ENCODE data around the gene NOS2. TPM values are rescaled to one million over a fixed set of nuclear protein-coding genes. Genes with fewer than 3 reads are reported as not detected.

NOS2 gene
- total RNA-seq, 1 experiment from 2014 or later: not detected

DNA sequence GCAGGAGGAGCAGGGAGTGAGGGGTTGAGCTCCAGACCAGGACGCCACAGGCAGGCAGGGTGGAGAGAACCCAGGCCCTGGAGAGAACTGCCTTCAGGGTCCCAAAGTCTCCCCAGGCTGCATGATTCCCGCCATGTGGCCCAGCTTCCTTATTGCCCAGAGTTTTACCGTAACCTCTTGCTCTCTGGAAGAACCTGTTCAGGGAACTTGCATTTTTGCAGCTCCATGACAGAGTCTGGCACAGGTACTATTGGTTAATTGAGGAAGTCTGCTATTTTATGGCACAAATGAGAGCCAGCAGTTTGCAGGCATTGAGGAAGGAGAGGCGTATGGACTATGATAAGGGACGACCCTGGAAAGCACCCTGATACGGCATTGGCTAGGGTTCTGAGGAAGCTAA, 11.6 kb upstream of the NOS2 start:
- peaks cover 7% of the 10 kb centered on the region for H3K4me1 Mint-ChIP-seq (ENCODE audit: low read depth, unreplicated experiment)
- H3K27ac Mint-ChIP-seq (ENCODE audit: unreplicated experiment): no peak overlapping the region
- CTCF ChIA-PET: interaction anchor here (0.7 kb wide), 1 partner anchor 39 kb away, joined by 4 read pairs; no protein-coding TSS in a partner anchor
- no peaks in the 10 kb centered on the region for H3K36me3 Mint-ChIP-seq (ENCODE audit: insufficient read depth, unreplicated experiment)
- no peak overlapping the region for H3K4me3 Mint-ChIP-seq (ENCODE audit: low read depth, unreplicated experiment)
- no peak for DNase-seq
- intact Hi-C loops (cut with micrococcal nuclease; ENCODE audit: unreplicated experiment): no loop called here
- H3K27me3 Mint-ChIP-seq (ENCODE audit: unreplicated experiment): peaks cover 23% of the 10 kb centered on the region
- no peaks in the 10 kb centered on the region for H3K9me3 Mint-ChIP-seq (ENCODE audit: low read depth, unreplicated experiment)
- BruUV-seq (replicated peaks): no TSS peak
- no peak for TF ChIP-seq CTCF (IDR thresholded peaks at IDR 0.05; ENCODE audit: unreplicated experiment)

- no TSS peak for BruUV-seq (replicated peaks)
- H3K4me3 Mint-ChIP-seq (ENCODE audit: low read depth, unreplicated experiment): no peak overlapping the region
- no peak for DNase-seq
- H3K27ac Mint-ChIP-seq (ENCODE audit: unreplicated experiment): no peak overlapping the region
- peaks cover 23% of the 10 kb centered on the region for H3K27me3 Mint-ChIP-seq (ENCODE audit: unreplicated experiment)
- CTCF ChIA-PET: interaction anchor here (1.0 kb wide), 1 partner anchor 69 kb away, joined by 3 read pairs; no protein-coding TSS in a partner anchor
- no peak for TF ChIP-seq CTCF (IDR thresholded peaks at IDR 0.05; ENCODE audit: unreplicated experiment)
- no peaks in the 10 kb centered on the region for H3K36me3 Mint-ChIP-seq (ENCODE audit: insufficient read depth, unreplicated experiment)
- H3K4me1 Mint-ChIP-seq (ENCODE audit: low read depth, unreplicated experiment): peaks cover 9% of the 10 kb centered on the region
- intact Hi-C loops (cut with micrococcal nuclease; ENCODE audit: unreplicated experiment): no loop called here
- no peaks in the 10 kb centered on the region for H3K9me3 Mint-ChIP-seq (ENCODE audit: low read depth, unreplicated experiment)
Observed at GRCh38 chr17:27810902-27811557, 10.7 kb upstream of the NOS2 start.

DNA sequence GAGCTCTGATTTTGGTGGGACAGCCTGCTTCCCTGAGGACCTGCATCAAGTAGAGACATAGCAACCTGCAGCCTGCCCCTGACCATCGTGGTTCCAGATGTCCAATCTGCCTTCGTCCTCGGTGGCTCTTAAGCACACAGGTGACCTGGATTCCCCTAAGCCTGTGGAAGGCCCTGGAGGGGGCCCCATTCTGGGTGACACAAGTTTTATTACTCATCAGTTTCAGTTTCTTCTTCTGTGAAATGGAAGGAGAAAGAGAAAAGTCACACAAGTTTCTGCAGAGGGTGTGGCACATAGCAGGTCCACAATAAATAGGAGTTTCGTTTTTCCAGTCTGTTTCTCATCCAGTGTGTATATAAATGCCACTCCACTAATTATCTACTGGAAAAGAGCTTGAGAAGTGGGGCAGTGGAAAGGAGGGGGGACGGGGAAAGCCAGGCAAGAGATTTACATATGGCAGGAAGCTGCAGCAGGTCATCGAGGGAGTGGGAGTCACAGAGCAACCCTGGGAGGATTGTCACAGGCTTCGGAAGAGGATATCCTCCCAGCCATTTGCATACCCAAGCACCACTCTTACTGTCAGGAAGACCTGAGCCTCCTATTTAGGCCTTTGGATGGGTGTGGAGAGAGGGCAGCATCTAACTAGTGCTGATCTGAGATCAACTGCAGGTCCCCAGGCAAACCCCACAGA, 10.0 kb upstream of the NOS2 start:
- no peak for DNase-seq
- Mint-ChIP-seq H3K27me3 (ENCODE audit: unreplicated experiment) (peaks cover 23% of the 10 kb centered on the region), H3K9me3 (ENCODE audit: low read depth, unreplicated experiment) (no peaks in the 10 kb centered on the region), H3K27ac (ENCODE audit: unreplicated experiment) (no peak overlapping the region), H3K36me3 (ENCODE audit: insufficient read depth, unreplicated experiment) (peaks cover 4% of the 10 kb centered on the region), H3K4me1 (ENCODE audit: low read depth, unreplicated experiment) (peaks cover 15% of the 10 kb centered on the region), H3K4me3 (ENCODE audit: low read depth, unreplicated experiment) (no peak overlapping the region)
- TF ChIP-seq CTCF (IDR thresholded peaks at IDR 0.05; ENCODE audit: unreplicated experiment): no peak
- intact Hi-C loops (cut with micrococcal nuclease; ENCODE audit: unreplicated experiment): no loop called here
- no TSS peak for BruUV-seq (replicated peaks)
- CTCF ChIA-PET: interaction anchor here (1.0 kb wide), 1 partner anchor 70 kb away, joined by 3 read pairs; no protein-coding TSS in a partner anchor

DNA sequence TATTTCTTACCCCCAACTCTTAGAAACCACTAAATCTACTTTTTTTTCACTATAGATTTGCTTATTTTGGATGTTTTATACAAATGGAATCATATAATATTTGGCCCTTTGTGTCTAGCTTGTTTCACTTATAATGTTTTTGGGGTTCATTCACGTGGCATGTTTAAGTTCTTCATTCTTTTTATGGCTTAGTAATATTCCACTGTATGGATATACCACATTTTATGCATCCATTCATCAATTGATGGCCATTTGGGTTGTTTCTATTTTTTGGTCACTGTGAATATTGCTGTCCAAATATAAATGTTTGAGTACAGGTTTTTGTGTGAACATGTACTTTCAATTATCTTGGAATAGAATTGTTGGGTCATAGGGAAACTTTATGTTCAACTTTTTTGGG, 9.2 kb upstream of the NOS2 start:
- intact Hi-C loops (cut with micrococcal nuclease; ENCODE audit: unreplicated experiment): loop anchor here (10.0 kb wide), 1 partner anchor 445 kb away; no protein-coding TSS in a partner anchor
- Mint-ChIP-seq H3K4me1 (ENCODE audit: low read depth, unreplicated experiment) (peaks cover 17% of the 10 kb centered on the region), H3K9me3 (ENCODE audit: low read depth, unreplicated experiment) (no peaks in the 10 kb centered on the region), H3K27me3 (ENCODE audit: unreplicated experiment) (peaks cover 23% of the 10 kb centered on the region), H3K36me3 (ENCODE audit: insufficient read depth, unreplicated experiment) (peaks cover 4% of the 10 kb centered on the region), H3K27ac (ENCODE audit: unreplicated experiment) (no peak overlapping the region), H3K4me3 (ENCODE audit: low read depth, unreplicated experiment) (no peak overlapping the region)
- BruUV-seq (replicated peaks): no TSS peak
- TF ChIP-seq CTCF (IDR thresholded peaks at IDR 0.05; ENCODE audit: unreplicated experiment): no peak
- no peak for DNase-seq
- CTCF ChIA-PET: interaction anchor here (0.6 kb wide), 1 partner anchor 232 kb away, joined by 7 read pairs; no protein-coding TSS in a partner anchor

Data from Calu3 (cell line).